Epidermal melanocyte (primary cell): ENCODE data around the gene JAK1.
"Not testable (repeated sequence)": the region's sequence is repeated elsewhere in the genome, so short reads cannot be mapped to it uniquely, and the experiment has no call there.

Experiments
- DNase-seq: peaks from one replicate; pipeline ENCODE4 v3.0.0; 2011; ENCODE audit warnings: low spot score; ENCODE audit not compliant: insufficient read length

The JAK1 gene

GRCh38 chr1:64922336-64922735 is 44.0 kb downstream of the JAK1 start:
- DNase-seq = no peak

DNA sequence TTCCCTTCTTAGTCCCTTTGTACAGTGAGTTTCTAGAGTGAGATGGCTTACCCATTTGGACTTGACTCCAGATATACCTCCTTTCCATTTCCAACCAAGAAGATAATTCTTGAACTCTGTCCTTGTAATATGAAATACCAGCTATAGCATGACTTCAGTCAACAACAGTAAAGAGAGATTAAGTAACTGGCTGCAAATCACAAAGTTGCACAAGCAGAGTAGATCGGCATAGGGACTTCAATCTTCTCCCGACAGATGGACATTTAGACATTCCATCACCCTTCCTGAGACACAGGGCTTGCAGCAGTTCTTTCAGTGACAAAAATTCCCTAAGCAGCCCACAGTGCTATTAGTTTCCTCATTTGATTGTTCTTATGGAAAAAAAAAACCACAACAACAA is 44.6 kb downstream of the JAK1 start:
- DNase-seq = no peak

GRCh38 chr1:64920941-64921589 is 45.3 kb downstream of the JAK1 start:
- no peak for DNase-seq

DNA sequence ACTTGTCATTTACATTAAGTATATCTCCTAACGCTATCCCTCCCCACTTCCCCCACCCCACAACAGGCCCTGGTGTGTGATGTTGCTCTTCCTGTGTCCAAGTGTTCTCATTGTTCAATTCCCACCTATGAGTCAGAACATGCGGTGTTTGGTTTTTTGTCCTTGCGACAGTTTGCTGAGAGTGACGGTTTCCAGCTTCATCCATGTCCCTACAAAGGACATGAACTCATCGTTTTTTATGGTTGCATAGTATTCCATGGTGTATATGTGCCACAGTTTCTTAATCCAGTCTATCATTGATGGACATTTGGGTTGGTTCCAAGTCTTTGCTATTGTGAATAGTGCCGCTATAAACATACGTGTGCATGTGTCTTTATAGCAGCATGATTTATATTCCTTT is 47.2 kb downstream of the JAK1 start:
- not testable (repeated sequence) for DNase-seq

DNA sequence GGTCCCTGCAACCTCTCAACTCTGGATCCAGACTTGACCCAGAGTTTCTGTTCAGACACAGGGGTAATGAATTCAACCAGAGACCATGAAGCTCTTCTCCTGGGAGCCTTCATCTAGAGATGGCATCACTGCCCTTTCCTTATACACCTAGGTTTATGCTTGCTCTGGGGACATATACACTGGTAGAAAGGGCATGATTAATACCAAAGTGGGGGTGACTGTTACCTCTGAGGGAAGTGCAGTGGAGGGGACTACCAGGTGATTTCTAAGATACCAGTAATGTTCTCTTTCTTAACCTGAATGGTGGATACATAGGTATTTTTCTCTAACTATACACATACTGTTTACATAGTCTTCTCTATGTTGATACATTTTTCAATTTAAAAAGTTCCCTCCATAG is 48.4 kb downstream of the JAK1 start:
- DNase-seq = no peak

DNA sequence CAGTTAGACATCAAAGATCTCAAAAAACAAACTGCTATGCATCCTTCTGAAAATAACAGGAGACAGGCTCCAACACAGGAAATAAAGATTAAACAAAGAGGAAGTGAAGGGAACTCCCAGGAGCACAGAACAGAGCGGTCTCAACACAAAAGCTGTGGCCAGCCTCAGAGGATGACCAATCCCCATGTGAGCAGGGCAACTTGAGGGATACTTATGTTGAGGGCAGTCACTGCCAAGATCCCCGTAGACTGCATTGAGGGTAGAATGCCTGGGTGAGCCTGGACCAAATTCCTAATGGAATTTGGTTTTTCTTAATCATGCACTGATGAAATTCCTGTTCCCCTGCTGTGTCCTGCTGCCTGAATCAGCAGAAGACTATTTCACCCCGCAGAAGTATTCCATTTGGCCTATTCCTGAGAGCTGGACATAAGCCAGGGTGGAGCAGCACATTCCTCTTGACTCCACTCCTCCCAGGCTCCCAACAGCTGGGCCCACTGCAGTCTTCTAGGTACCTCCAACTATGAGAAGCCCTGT is 49.0 kb downstream of the JAK1 start:
- DNase-seq = peak; percentile 53

- no peak for DNase-seq
Observed at GRCh38 chr1:64915381-64916274, 50.7 kb downstream of the JAK1 start.

- DNase-seq = no peak
Observed at GRCh38 chr1:64913361-64914015, 52.9 kb downstream of the JAK1 start.

GRCh38 chr1:64912191-64912590 is 54.2 kb downstream of the JAK1 start:
- DNase-seq = no peak

- no peak for DNase-seq
Observed at GRCh38 chr1:64911326-64911725, 55.0 kb downstream of the JAK1 start.

DNA sequence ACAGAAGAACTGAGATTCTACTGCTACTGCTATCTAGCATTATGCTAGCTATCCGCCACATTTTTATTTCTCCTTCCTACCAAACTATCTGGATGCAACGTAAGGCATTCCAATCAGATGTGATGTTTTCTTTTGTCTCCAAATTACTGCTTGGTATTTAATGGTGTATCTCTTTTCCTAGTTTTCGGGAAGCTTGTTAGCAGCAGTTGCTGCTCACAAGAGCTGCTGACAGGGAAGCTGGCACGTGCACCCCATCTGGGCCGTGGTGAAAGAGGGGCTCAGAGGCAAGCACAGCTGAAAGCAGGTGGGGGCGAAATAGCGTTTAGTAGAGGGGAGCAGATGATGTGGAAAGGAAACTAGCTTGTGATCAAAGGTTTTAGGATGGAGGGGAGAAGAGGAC is 57.3 kb downstream of the JAK1 start:
- no peak for DNase-seq

DNA sequence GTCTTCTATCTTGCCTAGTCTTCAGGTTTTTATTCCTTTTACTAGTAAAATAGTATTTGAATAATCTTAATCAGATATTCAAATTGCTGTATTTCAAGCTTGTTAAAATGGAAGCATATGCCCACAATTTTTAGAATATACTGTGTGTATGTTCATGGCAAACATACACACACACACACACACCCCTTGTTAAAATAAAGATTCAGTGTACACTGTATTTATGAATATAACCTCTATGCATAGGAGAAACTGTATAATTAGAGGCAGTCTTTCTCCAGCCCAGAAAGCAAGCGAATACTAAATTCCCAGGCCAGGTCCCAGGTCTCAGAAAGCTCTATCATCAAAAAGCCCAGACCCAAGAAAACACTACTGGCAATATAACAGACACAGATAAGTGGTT is 57.8 kb downstream of the JAK1 start:
- DNase-seq = no peak

- DNase-seq = no peak
Observed at GRCh38 chr1:64906447-64906846, 59.9 kb downstream of the JAK1 start.

DNA sequence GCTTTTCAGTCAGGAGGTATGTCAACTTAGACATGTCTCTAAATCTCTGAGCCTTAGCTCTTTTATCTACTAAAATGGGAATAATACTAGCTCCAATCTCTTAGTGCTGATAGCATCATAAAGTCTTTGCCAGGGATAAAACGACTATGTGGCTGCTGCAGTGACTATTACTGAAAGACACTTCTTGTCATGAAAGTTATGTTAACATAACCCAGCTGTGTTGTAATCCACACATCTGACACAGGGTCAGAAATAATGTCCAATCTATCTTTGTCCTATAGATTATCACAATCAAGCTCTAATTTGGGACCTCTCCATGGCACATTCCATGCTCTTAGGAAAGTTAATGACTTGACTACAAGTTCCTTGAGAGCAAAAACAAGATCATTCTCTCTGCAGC is 62.8 kb downstream of the JAK1 start:
- no peak for DNase-seq

- no peak for DNase-seq
Observed at GRCh38 chr1:64901663-64902062, 64.7 kb downstream of the JAK1 start.

DNA sequence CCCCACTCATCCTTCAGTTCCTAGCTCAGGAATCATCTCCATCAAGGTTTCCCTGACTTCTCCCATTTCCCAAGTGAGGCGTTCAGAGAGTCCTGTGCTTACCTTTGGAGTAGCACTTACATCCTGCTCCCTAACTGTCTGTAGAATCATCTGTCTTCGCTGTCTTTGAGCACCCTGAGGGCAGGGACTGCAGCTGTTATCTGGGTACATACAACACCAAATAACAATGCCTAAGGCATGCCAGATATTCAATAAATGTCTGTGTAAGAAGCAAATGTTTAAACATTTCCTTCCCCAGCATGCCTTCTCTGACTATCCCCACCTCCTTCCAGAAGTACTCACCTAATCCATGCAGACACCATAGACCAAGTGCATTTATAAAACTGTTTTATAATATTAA is 65.4 kb downstream of the JAK1 start:
- no peak for DNase-seq

- DNase-seq = peak; percentile 48
Observed at GRCh38 chr1:64898107-64898861, 68.1 kb downstream of the JAK1 start.

DNA sequence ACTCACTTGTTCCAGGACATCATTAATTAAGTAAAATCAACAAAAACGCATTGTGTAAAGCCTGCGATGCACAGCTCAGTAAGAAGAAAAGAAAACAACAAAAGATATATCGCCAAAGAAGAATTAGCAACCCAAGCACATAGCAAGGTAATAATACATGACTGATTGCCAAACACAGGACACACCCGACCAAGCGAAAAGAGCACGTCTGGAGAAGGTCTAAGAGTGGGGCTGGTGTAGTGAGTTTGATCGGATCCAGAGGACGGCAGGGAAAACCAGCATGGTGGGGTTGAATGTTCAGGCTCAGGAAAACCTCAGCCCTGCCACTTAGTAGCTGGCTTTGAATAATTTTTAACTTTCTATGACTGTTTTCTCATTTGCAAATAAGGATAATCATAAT is 69.8 kb downstream of the JAK1 start:
- no peak for DNase-seq

DNA sequence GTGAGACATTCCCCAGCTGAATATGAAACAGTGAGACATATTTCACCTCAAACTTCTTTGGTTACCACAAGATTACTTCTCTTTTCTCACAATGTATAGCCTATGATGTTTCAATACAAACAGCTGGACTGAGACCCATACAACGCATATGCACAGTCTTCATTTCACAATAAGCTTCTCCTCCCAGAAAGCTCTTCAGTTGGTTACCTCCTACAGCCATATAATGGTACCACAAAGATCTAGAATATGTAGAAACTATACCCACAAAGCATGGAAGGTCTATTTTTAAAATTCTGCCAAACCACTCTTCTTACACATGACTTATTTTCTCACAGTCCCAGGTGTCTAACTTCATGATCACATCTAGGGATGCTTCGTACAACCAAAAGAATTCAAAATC is 70.8 kb downstream of the JAK1 start:
- DNase-seq = no peak

DNA sequence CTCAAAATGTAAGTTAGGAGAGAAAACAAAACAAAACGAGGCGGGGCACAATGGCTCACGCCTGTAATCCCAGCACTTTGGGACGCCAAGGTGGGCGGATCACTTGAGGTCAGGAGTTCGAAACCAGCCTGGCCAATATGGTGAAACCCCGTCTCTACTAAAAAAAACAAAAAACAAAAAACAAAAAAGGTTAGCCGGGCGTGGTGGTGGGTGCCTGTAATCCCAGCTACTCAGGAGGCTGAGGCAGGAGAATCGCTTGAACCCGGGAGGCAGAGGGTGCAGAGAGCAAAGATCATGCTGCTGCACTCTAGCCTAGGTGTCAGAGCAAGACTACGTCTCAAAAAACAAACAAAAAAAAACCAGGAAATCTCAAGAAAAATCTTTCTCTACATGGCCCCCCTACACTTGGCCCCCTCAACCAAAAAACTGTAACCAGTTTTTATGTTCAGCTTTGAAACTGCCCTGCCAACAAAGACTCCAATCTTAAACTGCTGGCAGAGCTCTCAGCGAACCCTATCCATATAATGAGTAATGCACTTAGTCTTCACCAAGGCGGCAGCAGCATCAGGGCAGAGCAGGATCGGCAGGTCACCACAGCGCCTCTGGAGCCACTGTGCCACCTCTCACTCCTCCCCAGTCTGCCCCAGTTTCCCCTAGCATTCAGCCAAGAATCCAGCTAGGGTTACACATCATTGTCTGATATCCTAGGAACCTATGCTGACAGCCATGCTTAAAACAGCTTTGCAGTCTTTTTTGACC is 71.7 kb downstream of the JAK1 start:
- DNase-seq = no peak

DNA sequence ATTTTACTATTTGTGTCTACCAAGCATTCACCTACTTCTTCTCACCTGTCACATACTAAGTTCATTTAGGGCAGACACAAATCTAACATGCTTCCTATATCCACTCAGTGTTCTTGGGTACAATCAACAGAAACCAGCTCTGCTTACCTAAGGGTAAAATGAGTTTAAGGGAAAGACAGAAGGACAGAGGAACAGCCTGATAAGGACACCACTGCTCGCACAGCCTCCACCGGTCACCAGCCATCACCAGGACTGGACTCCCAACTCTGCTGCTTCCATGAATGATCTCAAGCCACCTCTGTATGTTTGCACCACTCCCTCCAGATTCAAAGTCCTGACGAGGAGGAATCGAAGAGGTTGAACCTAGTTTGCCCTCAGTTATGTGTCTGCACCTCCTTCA is 72.4 kb downstream of the JAK1 start:
- no peak for DNase-seq
